Measurements from ENCODE around the gene SLC26A5.
"Not testable (repeated sequence)": the region's sequence is repeated elsewhere in the genome, so short reads cannot be mapped to it uniquely, and the experiment has no call there.

Gene SLC26A5

DNA sequence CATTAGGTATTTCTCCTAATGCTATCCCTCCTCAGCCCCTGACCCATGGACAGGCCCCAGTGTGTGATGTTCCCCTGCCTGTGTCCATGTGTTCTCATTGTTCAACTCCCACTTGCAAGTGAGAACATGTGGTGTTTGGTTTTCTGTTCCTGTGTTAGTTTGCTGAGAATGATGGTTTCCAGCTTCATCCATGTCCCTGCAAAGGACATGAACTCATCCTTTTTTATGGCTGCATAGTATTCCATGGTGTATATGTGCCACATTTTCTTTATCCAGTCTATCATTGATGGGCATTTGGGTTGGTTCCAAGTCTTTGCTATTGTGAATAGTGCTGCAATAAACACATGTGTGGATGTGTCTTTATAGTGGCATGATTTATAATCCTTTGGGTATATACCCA, 46.3 kb downstream of the SLC26A5 start:
- not testable (repeated sequence) for H3K27me3 ChIP-seq (ENCODE audit: insufficient read depth, low read length); H4K8ac ChIP-seq (ENCODE audit: low read depth, low read length); H3K79me1 ChIP-seq (ENCODE audit: low read length); H2BK12ac ChIP-seq (ENCODE audit: low read length); DNase-seq; H3K27ac ChIP-seq (ENCODE audit: low read depth, low read length); H3K23ac ChIP-seq (ENCODE audit: low read length); H3K4me2 ChIP-seq (ENCODE audit: low read length); H4K91ac ChIP-seq (ENCODE audit: low read depth, low read length); H2BK5ac ChIP-seq (ENCODE audit: low read depth, low read length, poor library complexity); H2AFZ ChIP-seq (ENCODE audit: insufficient read depth, low read length, poor library complexity); H4K12ac ChIP-seq (ENCODE audit: low read depth, low read length); H3K9ac ChIP-seq (ENCODE audit: low read length); H3K4me3 ChIP-seq (ENCODE audit: low read depth, low read length); H3K36me3 ChIP-seq (ENCODE audit: control insufficient read depth in 1 of 2, insufficient read depth in 2 of 2, low read length in 2 of 2); H3K4me1 ChIP-seq (ENCODE audit: control insufficient read depth in 1 of 2, insufficient read depth in 2 of 2, low read length in 2 of 2); H2AK5ac ChIP-seq (ENCODE audit: low read length); H3K14ac ChIP-seq (ENCODE audit: low read length); H3K79me2 ChIP-seq (ENCODE audit: control insufficient read depth, insufficient read depth, low read length, poor library complexity); H3K18ac ChIP-seq (ENCODE audit: low read length); H3K9me3 ChIP-seq (ENCODE audit: insufficient read depth, low read depth, low read length); H3K4ac ChIP-seq (ENCODE audit: low read depth, low read length); H2BK120ac ChIP-seq (ENCODE audit: insufficient read depth, low read length, poor library complexity)

DNA sequence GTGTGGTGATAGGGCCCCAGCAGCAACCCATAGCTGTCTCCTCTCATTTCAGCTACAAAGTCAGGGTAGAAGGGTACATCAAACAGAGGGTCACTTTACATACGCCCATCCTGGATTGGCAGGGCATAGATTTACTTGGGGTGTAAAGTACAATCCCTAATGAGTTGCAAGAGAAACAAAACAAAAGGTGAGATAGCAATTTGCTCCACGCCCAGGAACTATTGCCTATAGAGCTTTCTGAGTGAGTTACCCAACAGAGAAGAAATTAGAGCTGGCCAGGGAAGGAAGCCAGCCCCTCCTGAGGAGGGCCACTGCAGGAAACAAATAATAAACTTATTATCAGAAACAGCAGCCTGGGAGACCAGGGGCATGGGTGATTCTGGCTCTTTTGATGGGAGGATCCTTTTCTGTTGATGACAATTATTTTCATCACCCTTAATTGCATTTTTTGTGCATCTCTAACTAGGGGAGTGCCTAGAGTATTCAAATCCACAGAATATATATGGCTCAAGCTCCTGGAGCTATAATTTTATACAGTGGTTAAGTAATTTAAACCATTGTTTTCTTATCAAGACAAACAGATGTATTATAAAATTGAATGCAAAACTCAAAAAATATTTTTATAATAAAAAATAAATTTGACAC, 47.4 kb downstream of the SLC26A5 start:
- Histone ChIP-seq H3K9ac (ENCODE audit: low read length) (no peak overlapping the region), H3K79me2 (ENCODE audit: control insufficient read depth, insufficient read depth, low read length, poor library complexity) (no peaks in the 10 kb centered on the region), H3K9me3 (ENCODE audit: insufficient read depth, low read depth, low read length) (no peaks in the 10 kb centered on the region), H2BK5ac (ENCODE audit: low read depth, low read length, poor library complexity) (no peak overlapping the region), H2BK120ac (ENCODE audit: insufficient read depth, low read length, poor library complexity) (no peak overlapping the region), H4K8ac (ENCODE audit: low read depth, low read length) (no peak overlapping the region), H3K4me1 (ENCODE audit: control insufficient read depth in 1 of 2, insufficient read depth in 2 of 2, low read length in 2 of 2) (peaks cover 2 to 5% of the 10 kb centered on the region in 2 experiments), H3K27me3 (ENCODE audit: insufficient read depth, low read length) (no peaks in the 10 kb centered on the region), H3K14ac (ENCODE audit: low read length) (no peak overlapping the region), H3K18ac (ENCODE audit: low read length) (no peak overlapping the region), H3K27ac (ENCODE audit: low read depth, low read length) (no peak overlapping the region), H2AK5ac (ENCODE audit: low read length) (no peak overlapping the region), H4K12ac (ENCODE audit: low read depth, low read length) (no peak overlapping the region), H3K4ac (ENCODE audit: low read depth, low read length) (no peak overlapping the region), H3K79me1 (ENCODE audit: low read length) (no peaks in the 10 kb centered on the region), H3K23ac (ENCODE audit: low read length) (no peak overlapping the region), H2BK12ac (ENCODE audit: low read length) (no peak overlapping the region), H2AFZ (ENCODE audit: insufficient read depth, low read length, poor library complexity) (no peak overlapping the region), H3K4me2 (ENCODE audit: low read length) (no peak overlapping the region), H4K91ac (ENCODE audit: low read depth, low read length) (no peak overlapping the region), H3K36me3 (ENCODE audit: control insufficient read depth in 1 of 2, insufficient read depth in 2 of 2, low read length in 2 of 2) (no peaks in the 10 kb centered on the region), H3K4me3 (ENCODE audit: low read depth, low read length) (no peak overlapping the region)
- DNase-seq, result no peak
- WGBS (ENCODE audit: extremely low coverage, insufficient coverage, insufficient read length), result no CpG with 5 or more reads among the region's 2 CpGs

DNA sequence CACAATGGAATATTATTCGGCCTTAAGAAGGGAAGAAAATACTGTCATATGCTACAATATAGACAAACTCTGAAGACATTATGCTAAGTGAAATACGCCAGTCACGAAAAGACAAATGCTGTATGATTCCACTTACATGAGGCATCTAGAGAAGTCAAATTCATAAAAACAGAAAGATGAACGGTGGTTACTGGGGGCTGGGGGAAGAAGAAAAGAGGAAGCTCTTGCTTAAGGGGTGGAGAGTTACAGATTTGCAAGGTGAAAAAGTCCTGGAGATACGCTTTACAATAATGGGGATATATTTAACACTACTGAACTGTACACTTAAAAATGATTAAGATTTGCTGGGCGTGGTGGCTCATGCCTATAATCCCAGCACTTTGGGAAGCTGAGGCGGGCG, 49.5 kb downstream of the SLC26A5 start:
- Histone ChIP-seq H3K9ac (ENCODE audit: low read length) (no peak overlapping the region), H3K4me2 (ENCODE audit: low read length) (no peak overlapping the region), H3K18ac (ENCODE audit: low read length) (no peak overlapping the region), H3K27ac (ENCODE audit: low read depth, low read length) (no peak overlapping the region), H2BK5ac (ENCODE audit: low read depth, low read length, poor library complexity) (no peak overlapping the region), H2BK12ac (ENCODE audit: low read length) (no peak overlapping the region), H3K14ac (ENCODE audit: low read length) (no peak overlapping the region), H3K79me2 (ENCODE audit: control insufficient read depth, insufficient read depth, low read length, poor library complexity) (no peaks in the 10 kb centered on the region), H4K8ac (ENCODE audit: low read depth, low read length) (no peak overlapping the region), H4K91ac (ENCODE audit: low read depth, low read length) (no peak overlapping the region), H2AFZ (ENCODE audit: insufficient read depth, low read length, poor library complexity) (no peak overlapping the region), H3K4ac (ENCODE audit: low read depth, low read length) (no peak overlapping the region), H3K23ac (ENCODE audit: low read length) (no peak overlapping the region), H3K4me1 (ENCODE audit: control insufficient read depth in 1 of 2, insufficient read depth in 2 of 2, low read length in 2 of 2) (peaks cover 2 to 5% of the 10 kb centered on the region in 2 experiments), H4K12ac (ENCODE audit: low read depth, low read length) (no peak overlapping the region), H3K9me3 (ENCODE audit: insufficient read depth, low read depth, low read length) (no peaks in the 10 kb centered on the region), H2BK120ac (ENCODE audit: insufficient read depth, low read length, poor library complexity) (no peak overlapping the region), H2AK5ac (ENCODE audit: low read length) (no peak overlapping the region), H3K79me1 (ENCODE audit: low read length) (no peaks in the 10 kb centered on the region), H3K36me3 (ENCODE audit: control insufficient read depth in 1 of 2, insufficient read depth in 2 of 2, low read length in 2 of 2) (no peaks in the 10 kb centered on the region), H3K27me3 (ENCODE audit: insufficient read depth, low read length) (no peaks in the 10 kb centered on the region), H3K4me3 (ENCODE audit: low read depth, low read length) (no peak overlapping the region)
- DNase-seq, result no peak
- WGBS (ENCODE audit: extremely low coverage, insufficient coverage, insufficient read length), result no CpG with 5 or more reads among the region's 8 CpGs

DNA sequence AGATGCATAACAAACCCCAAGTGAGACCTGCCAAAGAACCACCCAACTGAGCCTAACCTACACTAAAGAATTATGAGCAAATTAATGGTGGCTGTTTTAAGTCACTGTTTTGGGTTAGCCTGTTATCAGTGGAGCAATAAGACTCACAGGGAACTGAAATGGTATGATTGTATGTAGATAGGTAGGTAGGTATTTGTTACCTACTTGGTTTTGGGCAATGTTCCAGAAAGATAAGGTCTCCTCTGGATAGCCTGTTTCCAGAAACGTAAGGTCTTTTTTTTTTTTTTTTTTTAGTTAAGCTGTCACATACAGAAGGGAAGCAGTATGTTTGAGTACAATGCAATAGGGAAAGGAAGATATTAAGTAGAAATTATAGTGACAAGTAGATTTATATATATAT, 50.9 kb downstream of the SLC26A5 start:
- WGBS (ENCODE audit: extremely low coverage, insufficient coverage, insufficient read length), result no CpG with 5 or more reads among the region's 1 CpG
- Histone ChIP-seq H3K9me3 (ENCODE audit: insufficient read depth, low read depth, low read length) (no peaks in the 10 kb centered on the region), H4K12ac (ENCODE audit: low read depth, low read length) (no peak overlapping the region), H3K27me3 (ENCODE audit: insufficient read depth, low read length) (no peaks in the 10 kb centered on the region), H3K4me2 (ENCODE audit: low read length) (no peak overlapping the region), H2BK12ac (ENCODE audit: low read length) (no peak overlapping the region), H4K8ac (ENCODE audit: low read depth, low read length) (no peak overlapping the region), H2BK120ac (ENCODE audit: insufficient read depth, low read length, poor library complexity) (no peak overlapping the region), H3K36me3 (ENCODE audit: control insufficient read depth in 1 of 2, insufficient read depth in 2 of 2, low read length in 2 of 2) (no peaks in the 10 kb centered on the region), H3K4ac (ENCODE audit: low read depth, low read length) (no peak overlapping the region), H3K14ac (ENCODE audit: low read length) (no peak overlapping the region), H3K18ac (ENCODE audit: low read length) (no peak overlapping the region), H2BK5ac (ENCODE audit: low read depth, low read length, poor library complexity) (no peak overlapping the region), H4K91ac (ENCODE audit: low read depth, low read length) (no peak overlapping the region), H3K4me3 (ENCODE audit: low read depth, low read length) (no peak overlapping the region), H3K79me1 (ENCODE audit: low read length) (no peaks in the 10 kb centered on the region), H2AFZ (ENCODE audit: insufficient read depth, low read length, poor library complexity) (no peak overlapping the region), H3K23ac (ENCODE audit: low read length) (no peak overlapping the region), H3K9ac (ENCODE audit: low read length) (no peak overlapping the region), H3K79me2 (ENCODE audit: control insufficient read depth, insufficient read depth, low read length, poor library complexity) (no peaks in the 10 kb centered on the region), H3K4me1 (ENCODE audit: control insufficient read depth in 1 of 2, insufficient read depth in 2 of 2, low read length in 2 of 2) (peaks cover 2 to 5% of the 10 kb centered on the region in 2 experiments), H3K27ac (ENCODE audit: low read depth, low read length) (no peak overlapping the region), H2AK5ac (ENCODE audit: low read length) (no peak overlapping the region)
- peak in 1 of 2 donors; percentile 53 for DNase-seq
